Fibroblast of lung (primary cell): Measurements from ENCODE around the gene NDUFS5.

Experiments
- CTCF ChIP-seq, 2 donors: IDR thresholded peaks in 1 of 2; conservative IDR thresholded peaks in 1 of 2; 1 replicate in 1 of 2; 2 replicates in 1 of 2; pipeline ENCODE4 v1.5.1; 2011 to 2012; ENCODE audit warnings: low read length in 2 of 2, control low read depth in 1 of 2, inconsistent platforms in 1 of 2, low read depth in 1 of 2, mild to moderate bottlenecking in 1 of 2
- EZH2 ChIP-seq: IDR thresholded peaks from 2 replicates; pipeline ENCODE4 v1.5.1; 2012; ENCODE audit warnings: low read length, control low read depth, mild to moderate bottlenecking; ENCODE audit errors: missing control alignments

DNA sequence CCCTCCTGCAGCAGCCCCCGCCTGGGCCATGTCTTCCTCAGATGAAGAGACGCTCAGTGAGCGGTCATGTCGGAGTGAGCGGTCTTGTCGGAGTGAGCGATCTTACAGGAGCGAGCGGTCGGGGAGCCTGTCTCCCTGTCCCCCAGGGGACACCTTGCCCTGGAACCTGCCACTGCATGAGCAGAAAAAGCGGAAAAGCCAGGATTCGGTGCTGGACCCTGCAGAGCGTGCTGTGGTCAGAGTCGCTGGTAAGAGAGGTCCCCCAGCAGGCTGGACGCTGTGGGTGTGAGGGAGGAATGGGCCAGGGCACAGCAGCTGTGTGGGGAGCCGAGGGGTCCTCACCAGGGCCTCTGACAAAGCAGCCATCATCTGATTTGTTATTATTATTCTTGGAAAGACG lies 58.0 kb downstream of the NDUFS5 start:
- no peak for TF ChIP-seq CTCF (conservative IDR thresholded peaks at IDR 0.05 in 1 of 2, IDR thresholded peaks at IDR 0.05 in 1 of 2; ENCODE audit: low read depth in 1 of 2, low read length in 2 of 2)
- no peak for TF ChIP-seq EZH2
